HG03354 (cell line): ENCODE results near the gene GPR15.
A peak's percentile ranks its signal among the peaks of the same experiment; 100 is the strongest.
"Not testable (repeated sequence)": the region's sequence is repeated elsewhere in the genome, so short reads cannot be mapped to it uniquely, and the experiment has no call there.

ENCODE experiments used
- ATAC-seq: cut with Tn5 transposase; IDR thresholded peaks from one replicate; pipeline ENCODE4 v1.9.1; 2021; ENCODE audit warnings: mild to moderate bottlenecking; ENCODE audit not compliant: unreplicated experiment, poor library complexity, severe bottlenecking

Gene GPR15

GRCh38 chr3:98554580-98554979 is 22.8 kb downstream of the GPR15 start:
- ATAC-seq: no peak

DNA sequence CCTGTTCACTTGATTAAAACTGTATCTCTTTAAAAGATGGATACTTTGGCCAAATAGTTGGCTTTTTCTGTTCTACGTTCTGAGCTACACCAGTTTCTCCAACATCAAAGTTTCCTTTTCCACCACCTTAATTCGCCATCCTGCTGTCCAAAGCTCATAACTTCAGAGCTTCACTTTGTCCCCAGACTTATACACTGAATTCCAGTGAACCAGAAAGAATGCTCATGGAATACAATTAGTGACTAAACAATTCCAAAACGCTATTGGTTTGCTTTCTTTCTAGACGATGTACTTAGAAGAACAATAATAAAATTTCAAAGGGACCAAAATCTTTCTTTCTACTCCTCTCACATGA is 23.2 kb downstream of the GPR15 start:
- no peak for ATAC-seq

DNA sequence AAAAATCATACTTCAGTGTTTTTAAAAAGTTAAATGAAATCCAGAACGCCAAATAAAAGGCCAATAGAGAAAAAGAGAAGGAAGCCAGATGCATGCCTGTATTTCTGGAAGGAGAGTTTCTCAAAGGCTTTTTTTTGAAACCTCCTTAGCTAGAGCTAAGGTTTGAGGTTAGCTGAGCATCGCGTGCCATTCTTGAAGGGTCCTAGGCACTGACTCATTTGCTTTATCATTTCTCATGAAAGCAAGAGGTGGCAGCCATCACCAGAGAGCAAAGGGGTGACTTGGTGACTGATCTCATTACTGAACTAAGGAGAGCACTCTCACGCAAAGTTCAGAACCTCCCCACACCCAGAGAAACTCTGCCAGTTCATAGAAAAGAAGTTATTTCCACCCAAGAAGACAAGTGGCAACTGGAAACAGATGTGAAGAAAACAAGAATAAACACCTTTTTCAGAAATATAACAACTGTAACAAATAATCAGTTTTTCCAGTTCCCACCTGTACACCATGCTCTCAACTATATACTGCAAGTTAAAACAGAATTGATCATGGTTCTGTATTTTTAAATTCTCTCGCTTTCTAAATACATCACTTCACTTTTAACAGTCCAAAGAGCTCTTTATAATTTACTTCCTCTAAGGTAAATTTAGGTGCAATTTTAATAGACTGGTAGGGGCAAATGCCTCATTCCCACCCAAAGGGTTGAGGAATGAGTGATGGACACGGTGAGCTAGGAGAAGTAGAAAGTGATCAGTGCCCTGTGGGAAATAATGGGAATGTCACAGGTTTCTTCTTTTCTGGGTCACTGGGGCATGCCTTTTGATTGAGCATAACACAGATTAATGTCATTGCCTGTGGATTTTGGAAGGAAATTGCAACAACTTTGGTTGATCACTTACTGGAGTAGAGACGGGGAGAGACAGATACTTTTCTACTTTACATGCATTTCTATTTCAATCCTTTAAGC is 24.7 kb downstream of the GPR15 start:
- ATAC-seq: peak; percentile 84

- ATAC-seq: no peak
Measured at GRCh38 chr3:98557324-98558010, 25.7 kb downstream of the GPR15 start.

- ATAC-seq: no peak
Measured at GRCh38 chr3:98558100-98558827, 26.5 kb downstream of the GPR15 start.

GRCh38 chr3:98559769-98560168 is 28.0 kb downstream of the GPR15 start:
- not testable (repeated sequence) for ATAC-seq

DNA sequence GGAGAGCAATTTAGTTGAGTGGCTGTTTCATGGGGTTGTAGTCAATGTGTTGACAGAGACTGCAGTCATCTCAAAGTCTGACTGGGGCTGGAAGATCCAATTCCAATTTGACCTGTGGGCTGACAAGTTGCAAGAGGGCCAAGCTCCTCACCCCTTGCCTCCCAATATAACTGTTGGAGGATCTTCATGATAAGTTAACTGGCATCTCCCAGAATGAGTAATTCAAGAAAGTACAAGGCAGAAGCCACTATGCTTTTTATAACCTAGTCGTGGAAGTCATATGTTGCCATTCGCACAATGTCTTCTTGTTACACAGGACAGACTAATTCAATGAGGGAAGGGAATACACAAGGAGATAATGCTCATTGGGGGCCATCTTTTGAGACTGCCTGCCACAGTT is 29.1 kb downstream of the GPR15 start:
- ATAC-seq: no peak

GRCh38 chr3:98561727-98562521 is 30.1 kb downstream of the GPR15 start:
- no peak for ATAC-seq

- ATAC-seq: peak; percentile 71
Measured at GRCh38 chr3:98563661-98564281, 32.0 kb downstream of the GPR15 start.

GRCh38 chr3:98564282-98565005 is 32.7 kb downstream of the GPR15 start:
- ATAC-seq: peak; percentile 22

GRCh38 chr3:98565237-98565643 is 33.5 kb downstream of the GPR15 start:
- no peak for ATAC-seq

DNA sequence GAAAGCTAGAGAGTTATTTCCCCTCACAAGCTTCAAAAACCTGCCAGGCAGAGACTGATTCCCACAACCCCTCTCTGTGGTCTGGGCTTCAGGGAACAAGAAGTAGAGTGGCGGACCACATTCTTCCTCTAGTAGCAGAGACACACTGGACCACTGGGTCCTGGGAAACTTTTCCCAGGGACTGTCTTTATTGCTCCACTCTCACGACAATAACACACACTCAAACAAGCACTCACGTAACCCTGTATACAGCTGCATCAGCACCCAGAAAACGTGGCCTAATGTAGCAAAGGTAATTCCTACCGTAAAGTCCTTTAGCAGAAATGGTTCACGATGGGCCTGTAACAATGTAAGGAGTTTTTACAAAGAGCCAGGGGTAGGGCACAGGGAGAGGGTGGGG is 34.1 kb downstream of the GPR15 start:
- ATAC-seq: no peak

- peak; percentile 29 for ATAC-seq
Measured at GRCh38 chr3:98567666-98568270, 36.0 kb downstream of the GPR15 start.

- ATAC-seq: no peak
Measured at GRCh38 chr3:98568402-98568801, 36.6 kb downstream of the GPR15 start.

DNA sequence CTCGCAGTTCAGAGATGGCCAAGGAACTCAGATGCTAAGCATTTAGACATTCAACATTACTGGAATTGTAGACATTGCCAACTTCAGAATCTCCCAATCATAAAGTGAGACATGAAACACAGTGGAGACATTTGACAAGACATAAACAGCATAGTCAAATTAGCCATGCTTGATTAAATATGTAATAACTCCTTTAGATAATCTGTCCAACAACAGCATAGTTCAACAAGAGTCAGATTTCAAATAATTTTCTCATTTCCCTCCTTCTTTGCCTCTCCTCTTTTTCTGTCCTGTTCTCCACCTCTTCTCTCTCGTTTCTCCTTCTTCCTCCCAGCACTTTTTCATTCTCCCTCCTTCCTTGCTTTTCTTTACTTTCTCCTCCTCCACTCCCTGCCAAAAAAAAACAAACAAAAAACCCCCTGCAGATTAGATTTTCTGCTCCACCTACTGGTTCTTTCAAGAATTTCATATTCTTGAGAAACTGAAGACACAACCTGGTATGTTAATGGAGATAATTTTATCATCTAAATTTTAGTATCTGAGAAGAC is 41.5 kb downstream of the GPR15 start:
- peak; percentile 77 for ATAC-seq

DNA sequence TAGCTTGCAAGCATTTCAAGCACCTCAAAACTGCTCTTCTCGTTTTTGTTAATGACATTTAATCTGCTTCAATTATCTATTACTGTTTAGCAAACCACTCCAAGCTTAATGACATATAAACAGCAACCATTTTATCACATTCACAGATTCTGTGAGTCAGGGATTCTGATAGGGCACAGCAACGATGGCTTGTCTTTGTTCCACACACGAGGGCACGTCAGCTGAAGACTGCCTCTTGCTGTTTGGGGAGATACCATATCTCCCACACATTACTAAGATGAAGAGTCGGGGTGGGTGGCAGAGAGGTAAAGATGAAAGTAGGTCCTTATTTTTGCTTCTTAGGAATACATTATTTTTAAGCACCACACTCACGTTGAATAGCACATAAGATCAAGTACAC is 42.4 kb downstream of the GPR15 start:
- ATAC-seq: no peak

DNA sequence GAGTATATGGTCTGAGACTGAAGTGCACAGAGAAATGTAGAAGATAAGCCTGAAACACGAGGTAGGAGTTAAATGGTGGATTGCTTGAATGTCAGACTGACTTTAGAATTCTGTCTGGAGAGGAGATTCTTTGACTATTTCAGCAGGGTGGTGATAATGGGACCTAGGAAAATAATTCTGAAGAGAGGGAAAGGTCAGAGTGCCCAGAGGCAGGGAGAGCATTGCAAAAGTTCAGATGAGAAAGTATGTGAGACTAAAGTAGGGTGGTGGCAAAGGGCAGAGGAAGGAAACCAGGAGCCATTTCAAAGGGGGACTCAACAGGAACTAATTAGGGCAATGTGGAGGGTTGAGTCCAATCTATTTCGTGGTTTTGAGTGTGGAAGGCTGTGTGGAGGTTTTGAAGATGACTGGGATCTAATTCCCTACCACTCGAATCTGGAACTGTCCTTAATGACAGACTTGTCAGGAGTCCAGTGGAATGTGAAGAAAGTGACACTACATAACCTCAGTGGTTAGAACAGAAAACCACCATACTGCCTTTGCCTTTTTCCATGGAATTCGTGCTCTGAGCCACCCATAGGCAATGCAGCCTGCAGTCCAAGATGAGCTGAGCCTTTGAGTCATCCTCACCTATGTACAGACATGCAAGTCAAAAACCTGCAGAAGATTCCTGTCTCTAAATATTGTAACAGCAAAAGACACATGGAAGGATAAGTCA is 45.6 kb downstream of the GPR15 start:
- no peak for ATAC-seq
